DND-41 (cell line): ENCODE data around the gene DENND4B.

ENCODE experiments used
- ATAC-seq: fragments of 200-7000 bp; cut with Tn5 transposase; 3 replicates; pipeline ENCODE4 v1.9.1; 2021; ENCODE audit warnings: low read depth; ENCODE audit not compliant: insufficient read depth
- DNase-seq: peaks from one replicate; pipeline ENCODE4 v3.0.0-alpha.2; 2020
- H2AFZ ChIP-seq: 2 replicates; pipeline ENCODE4 v1.6.0; 2012; ENCODE audit warnings: low read depth, low read length
- H3K27ac ChIP-seq: 2 replicates; pipeline ENCODE4 v1.5.1; 2012; ENCODE audit warnings: low read length, inconsistent platforms
- H3K27me3 ChIP-seq: fragments of 200-600 bp; sonication (generic); 2 replicates; pipeline ENCODE4 v1.6.0; 2012; ENCODE audit warnings: low read length, mild to moderate bottlenecking, inconsistent platforms; ENCODE audit not compliant: insufficient read depth, poor library complexity
- H3K36me3 ChIP-seq: 2 replicates; pipeline ENCODE4 v1.5.1; 2012; ENCODE audit warnings: low read length, inconsistent platforms; ENCODE audit not compliant: insufficient read depth
- H3K4me1 ChIP-seq: 2 replicates; pipeline ENCODE4 v1.5.1; 2012; ENCODE audit warnings: mild to moderate bottlenecking, low read length; ENCODE audit not compliant: insufficient read depth
- H3K4me2 ChIP-seq: 2 replicates; pipeline ENCODE4 v1.6.0; 2012; ENCODE audit warnings: mild to moderate bottlenecking, moderate library complexity, low read length, inconsistent platforms; ENCODE audit not compliant: insufficient read depth
- H3K4me3 ChIP-seq, 2 experiments: fragments of 200-600 bp in 1 of 2; shearing (Covaris generic) in 1 of 2; 2 replicates each; pipeline ENCODE4 v1.5.1; 2012 to 2016; ENCODE audit warnings: inconsistent platforms in 2 of 2, low read length in 2 of 2, mild to moderate bottlenecking in 2 of 2, low read depth in 1 of 2, moderate library complexity in 1 of 2
- H3K79me2 ChIP-seq: 2 replicates; pipeline ENCODE4 v1.6.0; 2012; ENCODE audit warnings: low read length, inconsistent platforms; ENCODE audit not compliant: insufficient read depth
- H3K9ac ChIP-seq: 2 replicates; pipeline ENCODE4 v1.6.0; 2012; ENCODE audit warnings: low read depth, mild to moderate bottlenecking, inconsistent platforms, low read length, moderate library complexity
- H3K9me3 ChIP-seq: 2 replicates; pipeline ENCODE4 v1.5.1; 2012; ENCODE audit warnings: low read length, moderate library complexity, mild to moderate bottlenecking, inconsistent platforms; ENCODE audit not compliant: insufficient read depth, severe bottlenecking
- H4K20me1 ChIP-seq: 2 replicates; pipeline ENCODE4 v1.6.0; 2012; ENCODE audit warnings: low read length; ENCODE audit not compliant: insufficient read depth
- EZH2 ChIP-seq: IDR thresholded peaks from 3 replicates; pipeline ENCODE4 v1.6.1; 2012; ENCODE audit warnings: borderline replicate concordance, low read depth, mild to moderate bottlenecking, moderate library complexity, low read length, inconsistent platforms; ENCODE audit not compliant: severe bottlenecking
- TF ChIP-seq, protein P1 (sequence below): IDR thresholded peaks from 2 replicates; pipeline ENCODE4 v1.5.1; 2012; ENCODE audit warnings: borderline replicate concordance, low read length, moderate library complexity, mild to moderate bottlenecking; ENCODE audit not compliant: poor library complexity, severe bottlenecking; ENCODE audit errors: extremely low read depth

The DENND4B gene

DNA sequence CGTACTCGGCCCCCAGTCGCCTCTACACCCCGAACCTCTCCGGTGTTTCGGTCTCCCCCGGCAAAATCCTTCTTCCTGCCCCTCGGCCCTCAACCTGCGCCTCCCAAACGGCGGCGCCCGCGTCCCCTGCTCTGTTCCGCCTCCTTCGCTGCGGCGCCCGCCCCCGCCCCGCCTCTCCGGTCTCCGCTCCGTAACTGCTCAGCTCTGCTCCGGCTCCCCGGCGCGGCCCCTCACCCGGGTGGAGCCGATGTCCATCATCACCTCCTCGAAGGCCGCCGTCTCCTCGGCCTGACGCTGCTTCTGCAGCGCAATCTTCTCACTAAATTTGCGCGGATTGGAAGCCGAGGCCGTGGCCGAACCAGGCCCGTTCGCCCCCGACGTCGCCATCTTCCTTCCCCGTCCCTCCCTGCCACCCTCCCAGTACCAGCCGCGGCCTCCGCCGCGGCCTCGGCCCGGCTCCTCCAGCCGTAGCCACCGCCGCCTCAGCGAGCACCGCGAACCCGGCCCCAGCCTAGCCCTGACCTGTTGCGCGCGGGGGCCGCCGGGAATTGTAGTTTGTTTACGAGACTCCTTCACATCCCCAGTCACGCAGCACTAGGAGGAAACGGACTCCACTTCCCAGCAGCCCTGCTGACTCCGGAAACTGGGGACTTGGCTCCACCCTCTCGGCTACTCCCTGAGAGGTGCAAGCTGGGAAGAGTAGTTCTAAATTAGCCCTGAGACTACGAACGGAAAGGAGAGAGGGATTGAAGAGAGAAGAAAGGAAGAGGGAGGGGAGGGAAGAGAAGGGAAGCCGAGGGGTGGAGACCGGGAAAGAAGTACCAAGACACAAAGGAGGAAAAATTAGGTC, 11.8 kb upstream of the DENND4B start, which contains the start of gene CRTC2:
TSS of gene CRTC2 (minus strand) at position 502 of the 850 bp plus-strand sequence. CDS start at position 387, 115 bp downstream.
- Histone ChIP-seq H3K27ac (peak within 1 kb of the TSS; percentile 90), H3K9ac (peak within 1 kb of the TSS; percentile 96), H3K4me1 (peaks cover 59% of the 10 kb centered on the region), H3K27me3 (no peaks in the 10 kb centered on the region), H3K79me2 (peaks cover 79% of the 10 kb centered on the region), H3K4me3 (peak within 1 kb of the TSS; percentile 94 to 100), H4K20me1 (peaks cover 46% of the 10 kb centered on the region), H3K36me3 (peaks cover 49% of the 10 kb centered on the region), H3K9me3 (no peaks in the 10 kb centered on the region), H3K4me2 (peak within 1 kb of the TSS; percentile 87), H2AFZ (peak within 1 kb of the TSS; percentile 93)
- TF ChIP-seq EZH2, result no peak
- TF ChIP-seq, protein P1, sequence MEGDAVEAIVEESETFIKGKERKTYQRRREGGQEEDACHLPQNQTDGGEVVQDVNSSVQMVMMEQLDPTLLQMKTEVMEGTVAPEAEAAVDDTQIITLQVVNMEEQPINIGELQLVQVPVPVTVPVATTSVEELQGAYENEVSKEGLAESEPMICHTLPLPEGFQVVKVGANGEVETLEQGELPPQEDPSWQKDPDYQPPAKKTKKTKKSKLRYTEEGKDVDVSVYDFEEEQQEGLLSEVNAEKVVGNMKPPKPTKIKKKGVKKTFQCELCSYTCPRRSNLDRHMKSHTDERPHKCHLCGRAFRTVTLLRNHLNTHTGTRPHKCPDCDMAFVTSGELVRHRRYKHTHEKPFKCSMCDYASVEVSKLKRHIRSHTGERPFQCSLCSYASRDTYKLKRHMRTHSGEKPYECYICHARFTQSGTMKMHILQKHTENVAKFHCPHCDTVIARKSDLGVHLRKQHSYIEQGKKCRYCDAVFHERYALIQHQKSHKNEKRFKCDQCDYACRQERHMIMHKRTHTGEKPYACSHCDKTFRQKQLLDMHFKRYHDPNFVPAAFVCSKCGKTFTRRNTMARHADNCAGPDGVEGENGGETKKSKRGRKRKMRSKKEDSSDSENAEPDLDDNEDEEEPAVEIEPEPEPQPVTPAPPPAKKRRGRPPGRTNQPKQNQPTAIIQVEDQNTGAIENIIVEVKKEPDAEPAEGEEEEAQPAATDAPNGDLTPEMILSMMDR, result no peak
- DNase-seq (peak; percentile 99), ATAC-seq (peak; percentile 88)

DNA sequence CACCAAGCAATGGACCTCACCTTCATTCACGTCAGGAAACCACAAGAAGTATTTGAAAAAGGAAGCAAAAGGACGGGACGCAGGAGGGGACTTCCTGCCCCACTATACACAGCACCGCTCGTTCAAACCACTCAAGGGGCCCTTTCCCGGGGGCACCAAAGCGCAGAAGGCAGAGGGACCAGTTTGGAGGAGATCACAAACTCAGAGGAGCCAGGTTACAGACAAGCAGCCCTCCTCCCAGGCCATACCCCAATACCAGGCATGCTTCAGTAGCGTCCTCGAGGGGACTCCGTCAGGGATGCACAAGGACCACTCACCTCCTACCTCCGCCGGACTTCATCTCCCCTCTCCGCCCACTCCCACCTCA, 11.2 kb upstream of the DENND4B start:
- H3K4me3 ChIP-seq, result peak overlapping the region; percentile 94 to 100
- peaks cover 53% of the 10 kb centered on the region for H3K36me3 ChIP-seq
- peak overlapping the region; percentile 87 for H3K4me2 ChIP-seq
- H3K79me2 ChIP-seq, result peaks cover 75% of the 10 kb centered on the region
- peaks cover 49% of the 10 kb centered on the region for H4K20me1 ChIP-seq
- peak overlapping the region; percentile 90 for H3K27ac ChIP-seq
- no peaks in the 10 kb centered on the region for H3K9me3 ChIP-seq
- H3K9ac ChIP-seq, result peak overlapping the region; percentile 96
- peaks cover 56% of the 10 kb centered on the region for H3K4me1 ChIP-seq
- no peaks in the 10 kb centered on the region for H3K27me3 ChIP-seq
- DNase-seq, result peak; percentile 62
- H2AFZ ChIP-seq, result peak overlapping the region; percentile 93
- TF ChIP-seq EZH2, result no peak
- TF ChIP-seq, protein P1, result peak; percentile 3
- ATAC-seq, result peak; percentile 38

DNA sequence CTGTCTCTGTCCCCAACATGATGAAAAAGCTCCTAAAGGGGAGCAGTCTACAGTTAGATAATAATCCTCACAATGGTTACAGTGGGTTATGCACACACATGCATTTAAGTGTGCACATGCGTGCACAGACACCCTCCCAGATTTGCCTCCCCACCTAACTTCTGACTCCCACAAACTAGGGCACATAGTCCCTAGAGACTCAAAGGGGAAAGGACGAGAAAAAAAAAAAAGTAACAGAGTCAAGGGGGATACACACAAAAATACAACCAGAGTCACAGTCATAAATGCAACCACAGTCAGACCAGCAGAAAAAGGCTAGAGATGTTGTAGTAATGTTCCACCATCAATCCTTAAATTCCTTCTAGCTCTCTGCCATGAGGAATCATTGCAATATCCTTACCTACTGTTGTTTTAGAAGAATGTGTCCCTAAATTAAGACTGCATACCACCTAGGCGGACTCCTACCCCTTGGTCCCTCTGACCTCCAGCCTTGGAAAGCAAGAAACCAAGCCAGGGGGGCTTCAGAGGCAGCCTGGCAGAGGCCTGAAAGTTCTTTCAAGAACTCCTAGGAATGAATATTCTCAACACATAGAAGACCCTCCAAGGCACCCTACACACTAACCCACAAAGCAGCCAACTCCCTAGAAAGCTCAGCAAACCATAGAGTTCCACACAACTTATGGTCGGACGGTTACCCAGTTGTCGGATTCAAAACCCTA, 10.6 kb upstream of the DENND4B start:
- peak overlapping the region; percentile 87 for H3K4me2 ChIP-seq
- H3K4me3 ChIP-seq, result peak overlapping the region; percentile 94 to 100
- H3K27ac ChIP-seq, result peak overlapping the region; percentile 90
- peaks cover 53% of the 10 kb centered on the region for H4K20me1 ChIP-seq
- ATAC-seq, result no peak
- peaks cover 58% of the 10 kb centered on the region for H3K36me3 ChIP-seq
- H3K79me2 ChIP-seq, result peaks cover 75% of the 10 kb centered on the region
- H3K9me3 ChIP-seq, result no peaks in the 10 kb centered on the region
- DNase-seq, result no peak
- peak overlapping the region; percentile 93 for H2AFZ ChIP-seq
- peak overlapping the region; percentile 96 for H3K9ac ChIP-seq
- peaks cover 51% of the 10 kb centered on the region for H3K4me1 ChIP-seq
- no peaks in the 10 kb centered on the region for H3K27me3 ChIP-seq
- TF ChIP-seq, protein P1, result no peak
- no peak for TF ChIP-seq EZH2
